ENCODE measurements around the gene ATP6V1G2. TPM values are rescaled to one million over a fixed set of nuclear protein-coding genes. Genes with fewer than 3 reads are reported as not detected.
"Not testable (repeated sequence)": the region's sequence is repeated elsewhere in the genome, so short reads cannot be mapped to it uniquely, and the experiment has no call there.

Gene ATP6V1G2
- total RNA-seq, 1 donor from 2014 or later: 6.8 TPM

DNA sequence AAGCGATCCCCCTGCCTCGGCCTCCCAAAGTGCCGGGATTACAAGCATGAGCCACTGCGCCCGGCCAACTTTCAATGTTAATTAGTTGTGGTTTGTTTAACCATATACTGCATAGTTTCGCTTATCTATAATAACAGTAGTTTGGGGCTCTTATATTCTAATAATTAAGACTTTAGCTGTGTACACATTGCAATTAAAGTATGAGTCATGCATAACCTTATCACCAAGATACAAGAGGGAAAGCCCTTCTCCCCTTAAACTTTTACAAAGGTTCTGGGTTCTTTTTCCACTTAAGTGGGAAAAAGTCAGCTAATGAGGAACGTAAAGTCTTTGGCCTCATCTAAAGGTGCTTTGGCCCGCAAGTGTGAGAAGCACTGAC, 20.9 kb downstream of the ATP6V1G2 start:
- no peak overlapping the region for H3K4me2 ChIP-seq

DNA sequence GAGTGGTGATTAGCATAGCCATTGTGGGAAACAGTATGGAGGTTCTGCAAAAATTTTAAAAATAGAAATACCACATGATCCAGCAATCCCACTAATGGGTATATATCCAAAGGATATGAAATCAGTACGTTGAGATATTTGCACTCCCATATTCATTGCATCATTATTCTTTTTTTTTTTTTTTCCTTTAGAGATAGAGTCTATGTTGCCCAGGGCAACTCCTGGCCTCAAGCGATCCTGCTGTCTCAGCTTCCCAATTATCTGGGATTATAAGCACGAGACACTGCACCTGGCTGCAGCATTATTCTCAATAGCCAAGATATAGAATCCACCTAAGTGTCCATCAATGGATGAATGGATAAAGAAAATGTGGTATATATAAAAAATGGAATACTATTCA, 24.6 kb downstream of the ATP6V1G2 start:
- no peaks in the 10 kb centered on the region for H3K9me3 ChIP-seq (ENCODE audit: low read depth)
- H4K20me1 ChIP-seq (ENCODE audit: low read depth): no peaks in the 10 kb centered on the region
- Mint-ChIP-seq H3K9me3 (no peaks in the 10 kb centered on the region), H3K4me3 (no peak overlapping the region), H3K27ac (no peak overlapping the region), H3K36me3 (no peaks in the 10 kb centered on the region), H3K4me1 (peaks cover 2% of the 10 kb centered on the region), H3K27me3 (ENCODE audit: insufficient read depth, low read depth) (peaks cover 8% of the 10 kb centered on the region)
- TF ChIP-seq, protein P1, sequence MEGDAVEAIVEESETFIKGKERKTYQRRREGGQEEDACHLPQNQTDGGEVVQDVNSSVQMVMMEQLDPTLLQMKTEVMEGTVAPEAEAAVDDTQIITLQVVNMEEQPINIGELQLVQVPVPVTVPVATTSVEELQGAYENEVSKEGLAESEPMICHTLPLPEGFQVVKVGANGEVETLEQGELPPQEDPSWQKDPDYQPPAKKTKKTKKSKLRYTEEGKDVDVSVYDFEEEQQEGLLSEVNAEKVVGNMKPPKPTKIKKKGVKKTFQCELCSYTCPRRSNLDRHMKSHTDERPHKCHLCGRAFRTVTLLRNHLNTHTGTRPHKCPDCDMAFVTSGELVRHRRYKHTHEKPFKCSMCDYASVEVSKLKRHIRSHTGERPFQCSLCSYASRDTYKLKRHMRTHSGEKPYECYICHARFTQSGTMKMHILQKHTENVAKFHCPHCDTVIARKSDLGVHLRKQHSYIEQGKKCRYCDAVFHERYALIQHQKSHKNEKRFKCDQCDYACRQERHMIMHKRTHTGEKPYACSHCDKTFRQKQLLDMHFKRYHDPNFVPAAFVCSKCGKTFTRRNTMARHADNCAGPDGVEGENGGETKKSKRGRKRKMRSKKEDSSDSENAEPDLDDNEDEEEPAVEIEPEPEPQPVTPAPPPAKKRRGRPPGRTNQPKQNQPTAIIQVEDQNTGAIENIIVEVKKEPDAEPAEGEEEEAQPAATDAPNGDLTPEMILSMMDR (IDR thresholded peaks at IDR 0.05): no peak
- no peak for TF ChIP-seq EZH2phosphoT487 (IDR thresholded peaks at IDR 0.05)
- TF ChIP-seq EZH2 (IDR thresholded peaks at IDR 0.05): no peak
- peaks cover 3% of the 10 kb centered on the region for H3K27me3 ChIP-seq
- H3K4me1 ChIP-seq: no peaks in the 10 kb centered on the region
- no peak overlapping the region for H3K27ac ChIP-seq
- H3K36me3 ChIP-seq: no peaks in the 10 kb centered on the region
- no peak overlapping the region for H3K4me3 ChIP-seq
- no peak overlapping the region for H2AFZ ChIP-seq (replicated peaks)
- H3K4me2 ChIP-seq: no peak overlapping the region
- no peak overlapping the region for H3K9ac ChIP-seq
- DNase-seq (ENCODE audit: low spot score): no peak
- H3F3A ChIP-seq (ENCODE audit: low read depth): no peaks in the 10 kb centered on the region
- no peaks in the 10 kb centered on the region for H3K79me2 ChIP-seq (ENCODE audit: low read depth)

More for the DNA sequence above, 20.9 kb downstream of the ATP6V1G2 start:
- H3K4me1 Mint-ChIP-seq: peaks cover 6% of the 10 kb centered on the region
- H3K27ac ChIP-seq: no peak overlapping the region
- H3K27me3 ChIP-seq: no peaks in the 10 kb centered on the region
- no peaks in the 10 kb centered on the region for H3K79me2 ChIP-seq (ENCODE audit: low read depth)
- no peak overlapping the region for H3K9ac ChIP-seq
- H3K36me3 ChIP-seq: no peaks in the 10 kb centered on the region
- TF ChIP-seq EZH2 (IDR thresholded peaks at IDR 0.05): no peak
- TF ChIP-seq, protein P1 (IDR thresholded peaks at IDR 0.05): no peak
- TF ChIP-seq EZH2phosphoT487 (IDR thresholded peaks at IDR 0.05): no peak
- no peak overlapping the region for H3K4me3 Mint-ChIP-seq
- no peaks in the 10 kb centered on the region for H3K4me1 ChIP-seq
- no peak overlapping the region for H2AFZ ChIP-seq (replicated peaks)
- peaks cover 23% of the 10 kb centered on the region for H3F3A ChIP-seq (ENCODE audit: low read depth)
- H3K27me3 Mint-ChIP-seq (ENCODE audit: insufficient read depth, low read depth): peaks cover 6% of the 10 kb centered on the region
- no peaks in the 10 kb centered on the region for H3K9me3 Mint-ChIP-seq
- peaks cover 24% of the 10 kb centered on the region for H4K20me1 ChIP-seq (ENCODE audit: low read depth)
- no peak for DNase-seq (ENCODE audit: low spot score)
- no peak overlapping the region for H3K27ac Mint-ChIP-seq
- H3K9me3 ChIP-seq (ENCODE audit: low read depth): no peaks in the 10 kb centered on the region
- peaks cover 10% of the 10 kb centered on the region for H3K36me3 Mint-ChIP-seq
- H3K4me3 ChIP-seq: no peak overlapping the region

DNA sequence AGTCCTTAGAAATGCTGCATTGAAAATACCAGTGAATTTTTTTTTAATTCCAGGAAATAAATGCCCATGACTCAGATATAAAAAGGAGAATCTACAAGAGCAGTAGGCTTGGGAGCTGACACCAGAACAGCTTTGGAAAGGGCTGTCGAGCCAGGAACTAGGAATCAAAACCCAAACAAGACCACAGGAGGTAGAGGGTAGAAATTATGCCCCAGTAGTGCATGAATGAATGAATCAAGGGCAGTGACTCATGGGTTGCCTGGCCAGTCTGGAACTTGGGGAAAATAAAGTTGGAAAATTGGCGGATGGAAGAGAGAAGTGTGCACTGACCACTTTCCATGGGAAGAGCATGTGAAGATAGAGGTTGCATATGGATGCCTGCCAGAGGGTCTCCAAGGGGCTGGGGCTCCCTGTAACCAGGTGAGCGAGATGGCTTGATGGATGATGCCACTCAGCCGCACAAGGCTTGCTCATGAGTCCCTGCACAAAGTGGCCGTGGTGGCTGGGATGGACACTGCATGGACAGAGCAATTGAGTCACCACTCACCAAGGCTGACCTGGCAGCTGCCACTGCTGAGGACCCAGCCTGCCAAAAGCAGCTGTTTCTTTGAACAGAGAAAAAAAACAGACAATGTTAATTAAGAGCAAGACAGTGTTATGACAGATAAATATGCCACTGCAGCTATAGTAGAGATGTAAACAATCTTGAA, 32.8 kb downstream of the ATP6V1G2 start:
- Histone ChIP-seq H3K9me3 (ENCODE audit: low read depth) (no peaks in the 10 kb centered on the region), H3K4me1 (no peaks in the 10 kb centered on the region), H3K4me2 (no peak overlapping the region), H3F3A (ENCODE audit: low read depth) (no peaks in the 10 kb centered on the region), H3K36me3 (no peaks in the 10 kb centered on the region), H2AFZ (replicated peaks) (no peak overlapping the region), H3K27ac (no peak overlapping the region), H3K9ac (no peak overlapping the region), H3K79me2 (ENCODE audit: low read depth) (no peaks in the 10 kb centered on the region), H4K20me1 (ENCODE audit: low read depth) (no peaks in the 10 kb centered on the region), H3K4me3 (no peak overlapping the region), H3K27me3 (peaks cover 3% of the 10 kb centered on the region)
- TF ChIP-seq EZH2phosphoT487 (IDR thresholded peaks at IDR 0.05) (no peak), EZH2 (IDR thresholded peaks at IDR 0.05) (no peak)
- Mint-ChIP-seq H3K27ac (no peak overlapping the region), H3K27me3 (ENCODE audit: insufficient read depth, low read depth) (peaks cover 7% of the 10 kb centered on the region), H3K4me1 (no peaks in the 10 kb centered on the region), H3K9me3 (no peaks in the 10 kb centered on the region), H3K36me3 (no peaks in the 10 kb centered on the region), H3K4me3 (no peak overlapping the region)
- DNase-seq (ENCODE audit: low spot score): no peak

DNA sequence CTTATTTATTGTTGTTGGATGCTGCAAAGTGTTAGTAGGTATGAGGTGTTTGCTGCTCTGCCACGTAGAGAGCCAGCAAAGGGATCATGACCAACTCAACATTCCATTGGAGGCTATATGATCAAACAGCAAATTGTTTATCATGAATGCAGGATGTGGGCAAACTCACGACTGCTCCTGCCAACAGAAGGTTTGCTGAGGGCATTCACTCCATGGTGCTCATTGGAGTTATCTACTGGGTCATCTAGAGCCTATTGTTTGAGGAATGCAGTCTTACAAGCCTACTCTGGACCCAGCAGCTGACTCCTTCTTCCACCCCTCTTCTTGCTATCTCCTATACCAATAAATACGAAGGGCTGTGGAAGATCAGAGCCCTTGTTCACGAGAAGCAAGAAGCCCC, 36.4 kb downstream of the ATP6V1G2 start:
- no peaks in the 10 kb centered on the region for H3K36me3 Mint-ChIP-seq
- no peak overlapping the region for H3K27ac ChIP-seq
- H2AFZ ChIP-seq (replicated peaks): no peak overlapping the region
- no peaks in the 10 kb centered on the region for H3K27me3 ChIP-seq
- H3F3A ChIP-seq (ENCODE audit: low read depth): no peaks in the 10 kb centered on the region
- no peaks in the 10 kb centered on the region for H3K4me1 ChIP-seq
- H3K27me3 Mint-ChIP-seq (ENCODE audit: insufficient read depth, low read depth): peaks cover 13% of the 10 kb centered on the region
- H3K4me1 Mint-ChIP-seq: no peaks in the 10 kb centered on the region
- no peak overlapping the region for H3K4me3 ChIP-seq
- H4K20me1 ChIP-seq (ENCODE audit: low read depth): no peaks in the 10 kb centered on the region
- no peaks in the 10 kb centered on the region for H3K9me3 Mint-ChIP-seq
- H3K27ac Mint-ChIP-seq: no peak overlapping the region
- H3K36me3 ChIP-seq: no peaks in the 10 kb centered on the region
- H3K9me3 ChIP-seq (ENCODE audit: low read depth): no peaks in the 10 kb centered on the region
- DNase-seq (ENCODE audit: low spot score): no peak
- no peaks in the 10 kb centered on the region for H3K79me2 ChIP-seq (ENCODE audit: low read depth)
- TF ChIP-seq, protein P1 (IDR thresholded peaks at IDR 0.05): no peak
- no peak for TF ChIP-seq EZH2phosphoT487 (IDR thresholded peaks at IDR 0.05)
- TF ChIP-seq EZH2 (IDR thresholded peaks at IDR 0.05): no peak
- no peak overlapping the region for H3K4me2 ChIP-seq
- no peak overlapping the region for H3K9ac ChIP-seq
- H3K4me3 Mint-ChIP-seq: no peak overlapping the region

DNA sequence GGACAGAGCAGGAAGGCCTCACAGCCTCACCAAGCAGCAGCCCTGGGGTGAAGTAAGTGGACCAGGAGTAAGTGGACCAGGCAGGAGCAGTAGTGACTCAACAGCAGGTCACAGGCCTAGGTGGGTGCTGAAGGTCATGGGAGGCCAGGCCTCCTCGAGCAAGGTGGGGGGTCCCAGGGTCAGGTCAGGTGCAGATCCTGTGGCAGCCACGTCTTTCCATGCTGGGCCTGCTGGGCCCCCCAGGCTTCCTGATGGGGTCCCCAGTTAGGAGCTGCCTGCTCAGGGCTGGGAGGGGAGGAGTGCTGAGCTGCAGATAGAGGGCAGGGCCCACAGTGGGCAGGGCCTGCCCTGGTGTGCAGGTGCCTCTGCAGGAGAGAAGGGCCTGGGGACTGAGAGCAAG, 37.4 kb downstream of the ATP6V1G2 start:
- H3K79me2 ChIP-seq (ENCODE audit: low read depth); H3K9me3 ChIP-seq (ENCODE audit: low read depth); H3K4me3 ChIP-seq; H2AFZ ChIP-seq (replicated peaks); H3K36me3 Mint-ChIP-seq; H3K4me1 ChIP-seq; H3K4me3 Mint-ChIP-seq; H3K36me3 ChIP-seq; H3K4me1 Mint-ChIP-seq; H3K27ac ChIP-seq; DNase-seq (ENCODE audit: low spot score); H3K9ac ChIP-seq; H3K4me2 ChIP-seq; H4K20me1 ChIP-seq (ENCODE audit: low read depth); H3F3A ChIP-seq (ENCODE audit: low read depth); H3K9me3 Mint-ChIP-seq; H3K27me3 ChIP-seq; H3K27ac Mint-ChIP-seq: not testable (repeated sequence)
- H3K27me3 Mint-ChIP-seq (ENCODE audit: insufficient read depth, low read depth): peaks cover 13% of the 10 kb centered on the region

All from neural progenitor cell (in vitro differentiated cells).